ENCODE data around the gene MEPE.

Gene MEPE

GRCh38 chr4:87843936-87844335 is 11.2 kb downstream of the MEPE start:
- no peak for DNase-seq

- no peak for DNase-seq
Observed at GRCh38 chr4:87844452-87844851, 11.7 kb downstream of the MEPE start.

GRCh38 chr4:87846226-87846625 is 13.5 kb downstream of the MEPE start:
- no peak for DNase-seq

GRCh38 chr4:87848622-87849351 is 16.0 kb downstream of the MEPE start:
- peak; percentile 18 for DNase-seq

GRCh38 chr4:87849612-87850011 is 16.8 kb downstream of the MEPE start:
- no peak for DNase-seq

- DNase-seq = no peak
Observed at GRCh38 chr4:87851332-87851731, 18.6 kb downstream of the MEPE start.

GRCh38 chr4:87851953-87852352 is 19.2 kb downstream of the MEPE start:
- DNase-seq = no peak

GRCh38 chr4:87853108-87853507 is 20.3 kb downstream of the MEPE start:
- DNase-seq = no peak

GRCh38 chr4:87853891-87854290 is 21.1 kb downstream of the MEPE start:
- no peak for DNase-seq

- DNase-seq = no peak
Observed at GRCh38 chr4:87855559-87855958, 22.8 kb downstream of the MEPE start.

- DNase-seq = no peak
Observed at GRCh38 chr4:87856816-87857215, 24.0 kb downstream of the MEPE start.

GRCh38 chr4:87857789-87858188 is 25.0 kb downstream of the MEPE start:
- DNase-seq = no peak

- no peak for DNase-seq
Observed at GRCh38 chr4:87862236-87862635, 29.5 kb downstream of the MEPE start.

GRCh38 chr4:87863486-87863885 is 30.7 kb downstream of the MEPE start:
- no peak for DNase-seq

GRCh38 chr4:87864321-87864720 is 31.6 kb downstream of the MEPE start:
- no peak for DNase-seq

- DNase-seq = no peak
Observed at GRCh38 chr4:87865288-87865687, 32.5 kb downstream of the MEPE start.

- no peak for DNase-seq
Observed at GRCh38 chr4:87865960-87866598, 33.3 kb downstream of the MEPE start.

- DNase-seq = no peak
Observed at GRCh38 chr4:87868522-87868921, 35.8 kb downstream of the MEPE start.

- no peak for DNase-seq
Observed at GRCh38 chr4:87872028-87872427, 39.3 kb downstream of the MEPE start.

GRCh38 chr4:87875191-87875590 is 42.4 kb downstream of the MEPE start:
- no peak for DNase-seq

GRCh38 chr4:87880106-87880505 is 47.3 kb downstream of the MEPE start:
- no peak for DNase-seq

- DNase-seq = no peak
Observed at GRCh38 chr4:87881115-87881514, 48.3 kb downstream of the MEPE start.

- no peak for DNase-seq
Observed at GRCh38 chr4:87882321-87882720, 49.6 kb downstream of the MEPE start.

- no peak for DNase-seq
Observed at GRCh38 chr4:87882861-87883260, 50.1 kb downstream of the MEPE start.

Measured in NCI-H526 treated with DMSO at 0.1 percent for 48 hours (cell line).